A673 (cell line): ENCODE results near the gene FAM20A.

Source experiments
- CTCF ChIP-seq: fragments of 300-800, 200-600 bp; sonication (generic); conservative IDR thresholded peaks from 2 replicates; pipeline ENCODE4 v1.5.1; 2017; ENCODE audit warnings: low read depth, mild to moderate bottlenecking, antibody characterized with exemption, low read length, moderate library complexity, mixed read lengths
- EZH2 ChIP-seq: fragments of 200-600 bp; sonication (generic); IDR thresholded peaks from 2 replicates; pipeline ENCODE4 v1.6.1; 2017; ENCODE audit warnings: borderline replicate concordance, low read depth, mild to moderate bottlenecking, mixed read lengths, antibody characterized with exemption, low read length; ENCODE audit not compliant: poor library complexity, severe bottlenecking

- no peak for TF ChIP-seq CTCF
- TF ChIP-seq EZH2, result no peak
These were observed 22.9 kb downstream of the FAM20A start for GRCh38 chr17:68578236-68578635.
